ENCODE measurements around the gene ONECUT3. TPM values are rescaled to one million over a fixed set of nuclear protein-coding genes. Genes with fewer than 3 reads are reported as not detected.
A peak's percentile ranks its signal among the peaks of the same experiment; 100 is the strongest.

ONECUT3 gene
- total and polyA plus RNA-seq, 2 donors (not counting 3 experiments of a cell fraction or from before 2014, with no cell fraction given) = not detected

- H3K36me3 ChIP-seq (ENCODE audit: control insufficient read depth in 2 of 2, extremely low read depth in 1 of 2, insufficient read depth in 2 of 2, low read length in 2 of 2) = no peaks in the 10 kb centered on the region
- no peak overlapping the region for H2AFZ ChIP-seq (ENCODE audit: low read depth, low read length)
- dilution Hi-C loops (cut with MboI; ENCODE audit: extremely low pct_ligation_motif_present, low sequenced_read_pairs) (no loop called here), intact Hi-C loops (cut with micrococcal nuclease) (no loop called here)
- H4K20me1 ChIP-seq (replicated peaks; ENCODE audit: control insufficient read depth, extremely low read depth, insufficient read depth, low read length) = no peaks in the 10 kb centered on the region
- no peak for FAIRE-seq
- no peak overlapping the region for H3K9ac ChIP-seq (replicated peaks; ENCODE audit: extremely low read depth, insufficient read depth, low read length)
- no peaks in the 10 kb centered on the region for H3K79me2 ChIP-seq (ENCODE audit: control insufficient read depth, insufficient read depth, low read length)
- no peak overlapping the region for H3K4me2 ChIP-seq (ENCODE audit: insufficient read depth, low read length)
- no peak for DNase-seq (ENCODE audit: low read depth, low spot score)
- H3K27ac ChIP-seq (ENCODE audit: insufficient read depth, low read depth, low read length) = no peak overlapping the region
- CTCF ChIA-PET = interaction anchor here (1.1 to 4.6 kb wide), 4 partner anchors 9 to 101 kb away, joined by 4 to 29 read pairs (median 16); no protein-coding TSS in a partner anchor
- no TSS peak for BruUV-seq (replicated peaks)
- no peaks in the 10 kb centered on the region for H3K9me1 ChIP-seq (replicated peaks; ENCODE audit: control insufficient read depth, extremely low read depth, insufficient read depth, low read length)
- H3K4me1 ChIP-seq (ENCODE audit: control insufficient read depth, extremely low read depth, insufficient read depth, low read length) = no peaks in the 10 kb centered on the region
- peaks cover 25% of the 10 kb centered on the region in 2 experiments for H3K27me3 ChIP-seq (ENCODE audit: control insufficient read depth in 2 of 2, insufficient read depth in 2 of 2, low read length in 2 of 2)
- no peak overlapping the region for H3K4me3 ChIP-seq (replicated peaks in 1 of 3; ENCODE audit: insufficient read depth in 1 of 3, low read depth in 1 of 3, low read length in 3 of 3)
- TF ChIP-seq FOS (IDR thresholded peaks at IDR 0.05; ENCODE audit: borderline replicate concordance, insufficient read depth, low read length) = no peak
- TF ChIP-seq POLR2AphosphoS5 (IDR thresholded peaks at IDR 0.05; ENCODE audit: insufficient read depth, low read depth, low read length) = no peak
- TF ChIP-seq MAX (IDR thresholded peaks at IDR 0.05; ENCODE audit: insufficient read depth, insufficient read length) = no peak
- TF ChIP-seq MYC (IDR thresholded peaks at IDR 0.05; ENCODE audit: low read depth, low read length) = no peak
- POLR2A ChIA-PET = no interaction called here
- no peaks in the 10 kb centered on the region for H3K9me3 ChIP-seq (replicated peaks; ENCODE audit: control insufficient read depth, insufficient read depth, low read length)
Measured at GRCh38 chr19:1773184-1773583, 19.9 kb downstream of the ONECUT3 start.

- DNase-seq (ENCODE audit: low read depth, low spot score) = no peak
- BruUV-seq (replicated peaks) = no TSS peak
- Histone ChIP-seq H3K36me3 (ENCODE audit: control insufficient read depth in 2 of 2, extremely low read depth in 1 of 2, insufficient read depth in 2 of 2, low read length in 2 of 2) (no peaks in the 10 kb centered on the region), H3K4me2 (ENCODE audit: insufficient read depth, low read length) (no peak overlapping the region), H2AFZ (ENCODE audit: low read depth, low read length) (no peak overlapping the region), H3K9ac (replicated peaks; ENCODE audit: extremely low read depth, insufficient read depth, low read length) (no peak overlapping the region), H3K9me1 (replicated peaks; ENCODE audit: control insufficient read depth, extremely low read depth, insufficient read depth, low read length) (no peaks in the 10 kb centered on the region), H3K4me3 (replicated peaks in 1 of 3; ENCODE audit: insufficient read depth in 1 of 3, low read depth in 1 of 3, low read length in 3 of 3) (no peak overlapping the region), H3K27me3 (ENCODE audit: control insufficient read depth in 2 of 2, insufficient read depth in 2 of 2, low read length in 2 of 2) (peaks cover 28 to 34% of the 10 kb centered on the region in 2 experiments), H4K20me1 (replicated peaks; ENCODE audit: control insufficient read depth, extremely low read depth, insufficient read depth, low read length) (no peaks in the 10 kb centered on the region), H3K27ac (ENCODE audit: insufficient read depth, low read depth, low read length) (no peak overlapping the region), H3K4me1 (ENCODE audit: control insufficient read depth, extremely low read depth, insufficient read depth, low read length) (no peaks in the 10 kb centered on the region), H3K79me2 (ENCODE audit: control insufficient read depth, insufficient read depth, low read length) (no peaks in the 10 kb centered on the region), H3K9me3 (replicated peaks; ENCODE audit: control insufficient read depth, insufficient read depth, low read length) (no peaks in the 10 kb centered on the region)
- dilution Hi-C loops (cut with MboI; ENCODE audit: extremely low pct_ligation_motif_present, low sequenced_read_pairs) (no loop called here), intact Hi-C loops (cut with micrococcal nuclease) (loop anchor here (1.0 to 5.0 kb wide), 2 partner anchors 20 to 37 kb away; partner anchors contain the start of gene ATP8B3)
- FAIRE-seq = no peak
- ChIA-PET CTCF (interaction anchor here (0.6 to 1.0 kb wide), 2 partner anchors 19 to 103 kb away, joined by 4 to 5 read pairs; no protein-coding TSS in a partner anchor), POLR2A (no interaction called here)
- TF ChIP-seq CTCF (IDR thresholded peaks at IDR 0.05; ENCODE audit: extremely low read depth in 1 of 2, insufficient read depth in 1 of 2, low read depth in 1 of 2, low read length in 2 of 2) (peak; percentile 39 to 64), GATA2 (IDR thresholded peaks at IDR 0.05; ENCODE audit: insufficient read depth, insufficient read length, low read depth, low read length) (no peak)
Measured at GRCh38 chr19:1774989-1775772, 21.9 kb downstream of the ONECUT3 start.
